ENCODE data around the gene F12.

DNA sequence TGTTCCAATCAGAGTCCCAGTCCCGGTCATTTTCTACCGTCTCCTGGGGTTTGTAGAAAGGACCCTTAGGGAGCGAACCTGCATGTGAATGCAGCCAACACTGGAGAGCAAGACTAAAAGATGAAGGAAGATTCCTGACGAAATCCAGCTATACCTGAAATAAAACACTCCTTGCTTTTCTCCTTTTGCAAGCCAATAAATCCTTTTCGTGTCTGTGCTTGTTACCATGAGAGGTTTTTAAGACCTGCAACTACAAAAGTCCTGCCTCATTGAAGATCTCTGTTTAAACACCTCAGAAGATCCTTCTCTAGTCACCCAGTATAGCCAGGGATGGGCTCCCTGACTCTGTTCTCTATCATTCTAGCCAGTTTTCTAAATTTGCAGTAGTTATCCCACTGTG lies 35.2 kb downstream of the F12 start:
- TF ChIP-seq, protein P1, sequence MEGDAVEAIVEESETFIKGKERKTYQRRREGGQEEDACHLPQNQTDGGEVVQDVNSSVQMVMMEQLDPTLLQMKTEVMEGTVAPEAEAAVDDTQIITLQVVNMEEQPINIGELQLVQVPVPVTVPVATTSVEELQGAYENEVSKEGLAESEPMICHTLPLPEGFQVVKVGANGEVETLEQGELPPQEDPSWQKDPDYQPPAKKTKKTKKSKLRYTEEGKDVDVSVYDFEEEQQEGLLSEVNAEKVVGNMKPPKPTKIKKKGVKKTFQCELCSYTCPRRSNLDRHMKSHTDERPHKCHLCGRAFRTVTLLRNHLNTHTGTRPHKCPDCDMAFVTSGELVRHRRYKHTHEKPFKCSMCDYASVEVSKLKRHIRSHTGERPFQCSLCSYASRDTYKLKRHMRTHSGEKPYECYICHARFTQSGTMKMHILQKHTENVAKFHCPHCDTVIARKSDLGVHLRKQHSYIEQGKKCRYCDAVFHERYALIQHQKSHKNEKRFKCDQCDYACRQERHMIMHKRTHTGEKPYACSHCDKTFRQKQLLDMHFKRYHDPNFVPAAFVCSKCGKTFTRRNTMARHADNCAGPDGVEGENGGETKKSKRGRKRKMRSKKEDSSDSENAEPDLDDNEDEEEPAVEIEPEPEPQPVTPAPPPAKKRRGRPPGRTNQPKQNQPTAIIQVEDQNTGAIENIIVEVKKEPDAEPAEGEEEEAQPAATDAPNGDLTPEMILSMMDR (IDR thresholded peaks at IDR 0.05; ENCODE audit: borderline replicate concordance, extremely low read depth, low read length, poor library complexity, severe bottlenecking), result no peak
- TF ChIP-seq EZH2 (IDR thresholded peaks at IDR 0.05; ENCODE audit: borderline replicate concordance, low read depth, low read length, severe bottlenecking), result no peak
